IMR-90 (cell line): ENCODE data around the gene SLC9B1. TPM values are rescaled to one million over a fixed set of nuclear protein-coding genes. Genes with fewer than 3 reads are reported as not detected.

Source experiments
- ATAC-seq: fragments of 200-7000 bp; cut with Tn5 transposase; 2 replicates; pipeline ENCODE4 v1.9.1; 2020; ENCODE audit warnings: low read depth, mild to moderate bottlenecking, moderate library complexity
- BruUV-seq: library from RNA; stranded (reverse); fragments of 400-500 nt; replicated peaks from 2 replicates; lab custom pipeline; 2021; lab: Mats Ljungman, UMichigan
- CTCF ChIA-PET: fragments of 300-600 bp; formaldehyde crosslinking; extraction: SDS; loops from one replicate; lab custom pipeline; 2021; ENCODE audit warnings: antibody characterized with exemption; lab: Yijun Ruan, JAX
- POLR2A ChIA-PET: fragments of 300-600 bp; sonication (Branson Sonifier 250); formaldehyde crosslinking; loops from one replicate; lab custom pipeline; 2022; ENCODE audit warnings: antibody characterized with exemption; ENCODE audit not compliant: unreplicated experiment; lab: Charles Lee
- DNase-seq: peaks from one replicate; pipeline ENCODE4 v3.0.0; 2013
- H2AFZ ChIP-seq: replicated peaks from 2 replicates; pipeline ENCODE3; 2013; ENCODE audit warnings: low read length, mild to moderate bottlenecking; ENCODE audit not compliant: poor library complexity
- H2AK5ac ChIP-seq: 2 replicates; pipeline ENCODE4 v1.6.1; 2013; ENCODE audit warnings: low read depth, low read length, inconsistent platforms
- H2AK9ac ChIP-seq: replicated peaks from 2 replicates; pipeline ENCODE3; 2013; ENCODE audit warnings: mild to moderate bottlenecking, low read depth, low read length, moderate library complexity; ENCODE audit not compliant: poor library complexity
- H2BK120ac ChIP-seq: 2 replicates; pipeline ENCODE4 v1.6.1; 2013; ENCODE audit warnings: low read depth, low read length, inconsistent platforms
- H2BK15ac ChIP-seq: 3 replicates; pipeline ENCODE4 v1.6.1; 2013; ENCODE audit warnings: low read depth, low read length, inconsistent platforms
- H2BK20ac ChIP-seq: 2 replicates; pipeline ENCODE4 v1.6.1; 2013; ENCODE audit warnings: low read depth, mild to moderate bottlenecking, inconsistent platforms, low read length, moderate library complexity
- H2BK5ac ChIP-seq: 2 replicates; pipeline ENCODE4 v1.6.1; 2013; ENCODE audit warnings: mild to moderate bottlenecking, low read depth, low read length, inconsistent platforms; ENCODE audit not compliant: poor library complexity, severe bottlenecking
- H3K14ac ChIP-seq: replicated peaks from 2 replicates; pipeline ENCODE4 v1.6.1; 2013; ENCODE audit warnings: low read depth, low read length, inconsistent platforms
- H3K18ac ChIP-seq: 2 replicates; pipeline ENCODE4 v1.6.1; 2013; ENCODE audit warnings: low read depth, low read length, control low read depth
- H3K23ac ChIP-seq: 2 replicates; pipeline ENCODE4 v1.6.1; 2013; ENCODE audit warnings: low read depth, low read length, inconsistent platforms
- H3K27ac ChIP-seq: 2 replicates; pipeline ENCODE4 v1.5.1; 2013; ENCODE audit warnings: mild to moderate bottlenecking, control low read depth, low read length; ENCODE audit not compliant: insufficient read depth
- H3K27me3 ChIP-seq: 2 replicates; pipeline ENCODE4 v1.6.1; 2013; ENCODE audit warnings: low read length; ENCODE audit not compliant: control insufficient read depth, insufficient read depth
- H3K36me3 ChIP-seq: 2 replicates; pipeline ENCODE4 v1.6.1; 2013; ENCODE audit warnings: low read length, mixed read lengths; ENCODE audit not compliant: control insufficient read depth, insufficient read depth
- H3K4ac ChIP-seq: 2 replicates; pipeline ENCODE4 v1.6.1; 2013; ENCODE audit warnings: low read depth, low read length, inconsistent platforms
- H3K4me1 ChIP-seq: 2 replicates; pipeline ENCODE4 v1.6.1; 2013; ENCODE audit warnings: low read length, mixed read lengths; ENCODE audit not compliant: control insufficient read depth, insufficient read depth
- H3K4me2 ChIP-seq: 2 replicates; pipeline ENCODE4 v1.6.1; 2013; ENCODE audit warnings: low read depth, mild to moderate bottlenecking, control low read depth, low read length, moderate library complexity
- H3K4me3 ChIP-seq: 2 replicates; pipeline ENCODE4 v1.5.1; 2013; ENCODE audit warnings: low read depth, mild to moderate bottlenecking, control low read depth, low read length, moderate library complexity; ENCODE audit not compliant: insufficient read depth
- H3K56ac ChIP-seq: 2 replicates; pipeline ENCODE4 v1.6.1; 2013; ENCODE audit warnings: low read length, inconsistent platforms; ENCODE audit not compliant: insufficient read depth; ENCODE audit errors: extremely low read depth
- H3K79me1 ChIP-seq, 2 experiments: 2 replicates each; pipeline ENCODE4 v1.6.1; 2013; ENCODE audit warnings: low read length in 2 of 2, inconsistent platforms in 1 of 2, low read depth in 1 of 2
- H3K9ac ChIP-seq: 2 replicates; pipeline ENCODE4 v1.6.1; 2013; ENCODE audit warnings: low read depth, low read length, control low read depth
- H3K9me1 ChIP-seq: 2 replicates; pipeline ENCODE4 v1.6.1; 2013; ENCODE audit warnings: low read length, inconsistent platforms; ENCODE audit not compliant: insufficient read depth
- H3K9me3 ChIP-seq: 2 replicates; pipeline ENCODE4 v1.6.1; 2013; ENCODE audit warnings: low read length; ENCODE audit not compliant: control insufficient read depth, insufficient read depth
- H4K20me1 ChIP-seq: 2 replicates; pipeline ENCODE4 v1.6.1; 2013; ENCODE audit warnings: low read length, inconsistent platforms; ENCODE audit not compliant: insufficient read depth
- H4K5ac ChIP-seq: 2 replicates; pipeline ENCODE4 v1.6.1; 2013; ENCODE audit warnings: mild to moderate bottlenecking, low read depth, low read length, control low read depth
- H4K8ac ChIP-seq, 2 experiments: 2 replicates each; pipeline ENCODE4 v1.6.1; 2013; ENCODE audit warnings: low read depth in 2 of 2, low read length in 2 of 2, control low read depth in 1 of 2, inconsistent platforms in 1 of 2
- H4K91ac ChIP-seq: 2 replicates; pipeline ENCODE4 v1.6.1; 2013; ENCODE audit warnings: low read depth, low read length, inconsistent platforms; ENCODE audit not compliant: insufficient read depth
- CHD1 ChIP-seq: IDR thresholded peaks from 2 replicates; pipeline ENCODE4 v1.6.1; 2012; ENCODE audit warnings: low read depth, low read length, improper control_type of control experiment
- FOS ChIP-seq: fragments of 150-350 bp; IDR thresholded peaks from 2 replicates; pipeline ENCODE4 v1.6.1; 2016; ENCODE audit warnings: low read depth, low read length
- MAFK ChIP-seq: IDR thresholded peaks from 2 replicates; pipeline ENCODE4 v1.6.1; 2012; ENCODE audit warnings: low read depth, low read length, improper control_type of control experiment
- POLR2A ChIP-seq: IDR thresholded peaks from 2 replicates; pipeline ENCODE4 v1.6.1; 2012; ENCODE audit warnings: mild to moderate bottlenecking, low read depth, low read length
- RCOR1 ChIP-seq: IDR thresholded peaks from 2 replicates; pipeline ENCODE4 v1.6.1; 2012; ENCODE audit warnings: mild to moderate bottlenecking, low read length, improper control_type of control experiment; ENCODE audit not compliant: insufficient replicate concordance
- SMC3 ChIP-seq: fragments of 150-350 bp; IDR thresholded peaks from 2 replicates; pipeline ENCODE4 v1.6.1; 2016; ENCODE audit warnings: low read depth, mild to moderate bottlenecking, antibody characterized with exemption, low read length, moderate library complexity
- WGBS, 2 experiments: methylation state at CpG; one replicate each; pipeline versions ENCODE4 v1.1.5 to v1.1.7; 2013; ENCODE audit warnings: missing lambda C conversion rate in 2 of 2; ENCODE audit not compliant: insufficient read length in 1 of 2; ENCODE audit errors: extremely low coverage in 2 of 2; 5-methylcytosine and 5-hydroxymethylcytosine counted together
- dilution Hi-C: fragments of 300-500 bp; cut with HindIII; formaldehyde crosslinking; loops from one replicate; pipeline ENCODE4 v1.14.3; 2018; ENCODE audit warnings: low sequenced_read_pairs; ENCODE audit not compliant: unreplicated experiment
- in situ Hi-C: fragments of 300-500 bp; cut with MboI; formaldehyde crosslinking; loops from 3 replicates; pipeline ENCODE4 v1.14.3; 2019; ENCODE audit warnings: low sequenced_read_pairs, inconsistent platforms, mixed read lengths
- intact Hi-C: fragments of 100-400 bp; cut with micrococcal nuclease; formaldehyde crosslinking; loops from 2 replicates; pipeline ENCODE4 v1.10.0; 2022
- polyA plus RNA-seq, 3 experiments: library from polyadenylated mRNA; depleted of rRNA; stranded (reverse); fragments of >200 nt; gene quantifications; 2 replicates each; pipeline ENCODE4 v1.2.3, GENCODE V29; 2012; ENCODE audit warnings: low replicate concordance in 1 of 3
- total RNA-seq: library from RNA; depleted of rRNA; stranded (reverse); fragments of >200 nt; gene quantifications from 2 replicates; pipeline ENCODE4 v1.2.3, GENCODE V29; 2012
- TF ChIP-seq, protein P1 (sequence below): fragments of 150-350 bp; IDR thresholded peaks from 2 replicates; pipeline ENCODE4 v1.6.1; 2016; ENCODE audit warnings: low read depth, mild to moderate bottlenecking, low read length, moderate library complexity, borderline replicate concordance
- TF ChIP-seq, protein P2 (sequence below): fragments of 150-350 bp; IDR thresholded peaks from 2 replicates; pipeline ENCODE4 v1.6.1; 2017; ENCODE audit warnings: mild to moderate bottlenecking, antibody characterized with exemption, low read length, low read depth

Gene SLC9B1
- total and polyA plus RNA-seq, 2 of the 4 experiments (the other 2 are of a cell fraction) = 0.07 to 0.18 TPM

DNA sequence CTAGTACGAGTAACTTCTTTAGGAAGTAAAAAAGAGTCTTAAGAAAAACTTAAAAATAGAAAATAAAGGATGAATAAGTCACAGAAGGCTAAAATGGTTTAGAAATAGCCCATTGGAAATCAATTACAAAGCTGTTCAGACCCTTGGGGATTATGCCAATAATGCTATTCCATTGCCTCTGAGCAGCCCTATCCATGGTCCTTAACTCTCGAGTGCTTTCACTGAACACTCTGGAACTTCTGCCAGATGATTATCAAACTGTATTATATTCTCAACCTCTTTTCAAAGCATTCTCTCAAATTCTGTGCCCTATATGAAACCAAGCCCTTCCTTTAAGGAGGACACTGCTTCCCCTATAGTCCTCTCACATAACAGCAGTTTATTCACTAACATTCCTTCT lies 17.0 kb downstream of the SLC9B1 start:
- ChIA-PET POLR2A (no interaction called here), CTCF (no interaction called here)
- H2AK5ac ChIP-seq = no peak overlapping the region
- ATAC-seq (0 out of 2 replicates have a peak, but pooled peaks have one; percentile 35), DNase-seq (peak; percentile 36)
- no peak overlapping the region for H4K8ac ChIP-seq
- intact Hi-C loops = no loop called here
- H3K14ac ChIP-seq = no peak overlapping the region
- H3K9me3 ChIP-seq = no peaks in the 10 kb centered on the region
- H3K79me1 ChIP-seq = no peaks in the 10 kb centered on the region
- no peak overlapping the region for H3K27ac ChIP-seq
- in situ Hi-C loops = loop anchor here (10.0 kb wide), 1 partner anchor 658 kb away; the partner anchor contains the start of gene SLC39A8
- H2BK20ac ChIP-seq = no peak overlapping the region
- no peak overlapping the region for H4K91ac ChIP-seq
- H3K56ac ChIP-seq = no peak overlapping the region
- no peaks in the 10 kb centered on the region for H3K4me1 ChIP-seq
- H3K4me2 ChIP-seq = no peak overlapping the region
- H3K27me3 ChIP-seq = no peaks in the 10 kb centered on the region; the same call in none of the 2 replicates
- dilution Hi-C loops = loop anchor here (25.0 kb wide), 1 partner anchor 390 kb away; no protein-coding TSS in a partner anchor
- WGBS, 2 experiments = 17% methylated on average over 1 of the region's 2 CpGs; no CpG with 5 or more reads in 1 of the 2 experiments
- no peak overlapping the region for H2BK5ac ChIP-seq
- H3K4me3 ChIP-seq = no peak overlapping the region
- no TSS peak for BruUV-seq
- TF ChIP-seq CHD1 (no peak), FOS (no peak), SMC3 (no peak), RCOR1 (no peak), MAFK (no peak), POLR2A (no peak)
- TF ChIP-seq, protein P1, sequence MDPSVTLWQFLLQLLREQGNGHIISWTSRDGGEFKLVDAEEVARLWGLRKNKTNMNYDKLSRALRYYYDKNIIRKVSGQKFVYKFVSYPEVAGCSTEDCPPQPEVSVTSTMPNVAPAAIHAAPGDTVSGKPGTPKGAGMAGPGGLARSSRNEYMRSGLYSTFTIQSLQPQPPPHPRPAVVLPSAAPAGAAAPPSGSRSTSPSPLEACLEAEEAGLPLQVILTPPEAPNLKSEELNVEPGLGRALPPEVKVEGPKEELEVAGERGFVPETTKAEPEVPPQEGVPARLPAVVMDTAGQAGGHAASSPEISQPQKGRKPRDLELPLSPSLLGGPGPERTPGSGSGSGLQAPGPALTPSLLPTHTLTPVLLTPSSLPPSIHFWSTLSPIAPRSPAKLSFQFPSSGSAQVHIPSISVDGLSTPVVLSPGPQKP = no peak
- TF ChIP-seq, protein P2, sequence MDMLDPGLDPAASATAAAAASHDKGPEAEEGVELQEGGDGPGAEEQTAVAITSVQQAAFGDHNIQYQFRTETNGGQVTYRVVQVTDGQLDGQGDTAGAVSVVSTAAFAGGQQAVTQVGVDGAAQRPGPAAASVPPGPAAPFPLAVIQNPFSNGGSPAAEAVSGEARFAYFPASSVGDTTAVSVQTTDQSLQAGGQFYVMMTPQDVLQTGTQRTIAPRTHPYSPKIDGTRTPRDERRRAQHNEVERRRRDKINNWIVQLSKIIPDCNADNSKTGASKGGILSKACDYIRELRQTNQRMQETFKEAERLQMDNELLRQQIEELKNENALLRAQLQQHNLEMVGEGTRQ = no peak
- H2BK15ac ChIP-seq = no peak overlapping the region
- H3K36me3 ChIP-seq = no peaks in the 10 kb centered on the region
- no peak overlapping the region for H3K9ac ChIP-seq
- no peak overlapping the region for H3K18ac ChIP-seq
- no peak overlapping the region for H3K4ac ChIP-seq
- H4K20me1 ChIP-seq = no peaks in the 10 kb centered on the region
- no peak overlapping the region for H3K23ac ChIP-seq
- no peaks in the 10 kb centered on the region for H3K9me1 ChIP-seq
- no peak overlapping the region for H2BK120ac ChIP-seq
- H2AK9ac ChIP-seq = no peak overlapping the region
- no peak overlapping the region for H2AFZ ChIP-seq
- H4K5ac ChIP-seq = no peak overlapping the region
